ENCODE measurements around the gene NRXN3.
A peak's percentile ranks its signal among the peaks of the same experiment; 100 is the strongest.

Gene NRXN3

GRCh38 chr14:79405512-79405910 lies 1235.3 kb downstream of the NRXN3 start:
- DNase-seq = no peak

GRCh38 chr14:79407572-79407971 lies 1237.4 kb downstream of the NRXN3 start:
- no peak for DNase-seq

DNA sequence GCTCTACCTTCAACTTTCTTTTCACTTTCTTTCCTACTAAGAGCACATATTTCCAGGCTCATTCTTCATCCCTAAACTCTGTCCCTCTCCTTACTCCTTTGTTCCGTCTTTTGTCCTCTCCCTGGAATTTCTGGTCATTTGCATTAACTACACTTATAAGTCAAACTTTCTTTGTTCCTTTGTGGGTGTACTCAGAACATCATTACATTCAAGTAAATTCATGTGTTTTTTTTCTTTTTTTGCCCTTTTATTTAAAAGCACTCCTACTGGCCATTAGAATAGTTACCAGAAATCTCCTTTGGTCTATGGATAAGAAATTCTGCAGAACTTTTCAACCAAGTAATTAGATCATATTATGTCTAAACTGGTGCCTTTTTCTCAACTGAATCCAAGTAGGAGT lies 1238.5 kb downstream of the NRXN3 start:
- DNase-seq = no peak

DNA sequence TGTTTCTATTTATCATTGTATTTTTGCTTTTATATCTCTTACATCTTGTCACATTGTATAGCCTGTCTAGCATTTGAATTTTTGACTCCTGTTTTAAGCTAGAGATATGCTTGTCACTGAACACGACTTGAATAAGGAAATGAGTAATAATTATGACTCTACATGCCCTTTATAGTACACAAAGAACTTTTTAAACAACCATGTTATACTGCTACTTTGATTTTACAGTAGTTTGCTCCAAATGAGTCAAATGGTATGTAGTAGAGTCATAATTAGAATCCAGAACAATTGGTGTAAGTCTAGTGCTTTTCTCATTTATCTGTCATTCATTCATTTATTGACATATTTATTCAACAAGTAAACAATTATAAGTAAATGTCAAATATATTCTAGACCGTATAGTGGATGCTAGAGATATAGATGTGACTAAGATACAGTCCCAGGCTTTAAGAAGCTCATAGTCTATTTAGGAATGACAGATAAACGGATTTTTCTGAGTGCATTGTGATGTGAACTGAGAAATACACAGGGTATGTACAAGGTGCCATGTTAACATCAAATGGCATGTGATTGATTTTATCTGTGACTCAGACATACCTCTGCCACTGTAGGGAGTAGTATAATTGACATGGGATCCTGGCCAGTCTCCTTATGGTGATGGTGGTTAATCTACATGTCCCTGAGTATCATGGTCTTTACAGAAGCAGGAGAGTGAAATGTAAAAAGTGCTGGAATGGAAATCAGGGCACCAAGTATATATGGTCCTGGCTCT lies 1241.4 kb downstream of the NRXN3 start:
- no peak for DNase-seq

DNA sequence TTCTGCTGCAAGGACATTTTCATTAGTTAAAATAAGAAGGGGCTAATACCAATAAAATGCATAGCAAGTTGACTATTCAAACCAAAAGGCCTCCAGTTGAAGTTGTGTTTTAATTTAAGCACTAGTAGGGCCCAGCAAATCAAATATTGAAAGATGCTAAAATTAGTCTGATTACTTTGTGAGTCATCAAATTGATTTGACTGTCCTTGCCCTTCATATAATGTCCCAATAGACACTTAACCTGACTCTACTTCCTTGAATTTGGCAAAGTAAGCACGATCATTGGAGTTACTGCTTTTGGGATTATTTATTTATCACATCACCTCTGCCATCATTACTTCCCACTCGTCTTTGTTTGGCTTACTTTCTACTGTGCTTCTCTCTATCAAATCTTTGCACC lies 1242.6 kb downstream of the NRXN3 start:
- DNase-seq = no peak

GRCh38 chr14:79413734-79414428 lies 1243.7 kb downstream of the NRXN3 start:
- no peak for DNase-seq

- no peak for DNase-seq
Observed at GRCh38 chr14:79415726-79416125, 1245.6 kb downstream of the NRXN3 start.

DNA sequence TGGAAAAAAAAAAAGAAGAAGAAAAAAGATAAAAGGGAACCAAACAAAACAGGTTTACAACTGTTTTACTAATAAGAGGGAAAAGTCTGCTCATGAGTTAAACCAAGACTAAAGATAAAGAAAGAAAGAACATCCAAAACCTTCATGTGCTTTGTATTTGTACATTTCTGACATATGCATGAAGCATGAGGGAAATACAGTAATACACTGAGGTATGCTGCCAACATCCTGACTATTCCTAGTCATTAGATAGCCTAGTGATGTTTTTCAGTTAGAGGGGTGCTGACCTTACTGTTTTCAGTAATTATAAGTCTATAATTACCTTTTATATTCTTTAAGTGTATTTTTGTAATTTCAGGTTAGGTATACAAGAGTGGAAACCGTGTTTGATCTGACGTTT lies 1247.8 kb downstream of the NRXN3 start:
- peak; percentile 62 for DNase-seq

GRCh38 chr14:79418649-79419415 lies 1248.7 kb downstream of the NRXN3 start:
- DNase-seq = peak; percentile 99

GRCh38 chr14:79419571-79420327 lies 1249.6 kb downstream of the NRXN3 start:
- no peak for DNase-seq

DNA sequence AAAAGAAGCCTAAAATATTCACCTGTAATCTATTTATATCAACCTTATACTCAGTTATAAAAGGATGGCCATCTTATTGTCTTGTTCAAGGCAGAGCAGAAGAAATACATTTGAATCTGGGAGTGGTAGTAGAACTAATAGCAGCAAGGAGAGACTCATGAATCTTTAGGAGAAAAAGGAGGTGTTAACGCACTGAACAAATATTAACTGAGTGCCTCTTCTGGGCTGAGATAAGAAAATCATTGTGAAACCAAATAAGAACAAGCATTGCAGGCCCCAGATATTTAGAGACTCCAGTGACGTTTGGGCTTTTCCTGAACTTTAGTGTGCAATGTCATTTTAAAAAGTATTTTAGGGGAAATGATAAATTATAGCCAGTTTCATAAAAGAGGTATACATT lies 1250.6 kb downstream of the NRXN3 start:
- DNase-seq = no peak

- no peak for DNase-seq
Observed at GRCh38 chr14:79421811-79422210, 1251.6 kb downstream of the NRXN3 start.

DNA sequence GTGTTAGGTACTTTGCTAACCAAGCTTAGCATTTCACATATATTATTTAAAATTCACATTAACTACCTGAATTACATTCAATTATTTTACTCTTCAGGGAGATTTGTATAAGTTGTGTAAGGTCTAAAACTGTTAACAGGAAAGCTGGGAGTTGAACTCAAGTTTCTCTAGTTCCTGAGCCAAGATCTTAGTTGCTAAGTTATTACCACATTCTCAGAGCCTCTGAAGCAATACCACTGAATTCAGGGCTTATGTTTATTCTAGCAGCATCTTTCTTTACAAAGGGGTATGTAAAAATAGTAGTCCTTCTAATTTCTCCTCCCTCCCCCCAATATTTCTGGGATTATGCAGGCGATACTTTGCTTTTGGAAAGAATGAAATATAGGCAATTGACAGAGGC lies 1254.3 kb downstream of the NRXN3 start:
- no peak for DNase-seq

- no peak for DNase-seq
Observed at GRCh38 chr14:79426103-79426755, 1256.1 kb downstream of the NRXN3 start.

DNA sequence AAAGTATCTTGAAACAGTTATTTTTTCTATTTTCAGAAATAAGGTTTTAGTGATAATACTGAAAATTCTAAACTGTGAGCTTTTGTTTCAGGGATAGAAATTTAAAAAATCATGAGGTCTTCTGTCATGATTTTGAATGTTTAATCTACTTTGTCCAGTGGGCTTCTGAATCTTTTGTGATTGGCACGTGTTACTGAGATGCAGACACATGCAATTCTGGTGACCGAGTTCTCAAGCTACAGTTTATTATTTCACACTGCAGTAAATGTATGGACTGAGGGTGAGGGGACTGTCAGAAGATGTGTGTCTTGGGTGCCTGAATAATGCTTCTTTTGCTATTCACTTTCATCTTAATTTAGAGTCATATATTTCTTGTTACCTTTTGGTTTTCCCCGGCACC lies 1262.5 kb downstream of the NRXN3 start:
- DNase-seq = no peak

DNA sequence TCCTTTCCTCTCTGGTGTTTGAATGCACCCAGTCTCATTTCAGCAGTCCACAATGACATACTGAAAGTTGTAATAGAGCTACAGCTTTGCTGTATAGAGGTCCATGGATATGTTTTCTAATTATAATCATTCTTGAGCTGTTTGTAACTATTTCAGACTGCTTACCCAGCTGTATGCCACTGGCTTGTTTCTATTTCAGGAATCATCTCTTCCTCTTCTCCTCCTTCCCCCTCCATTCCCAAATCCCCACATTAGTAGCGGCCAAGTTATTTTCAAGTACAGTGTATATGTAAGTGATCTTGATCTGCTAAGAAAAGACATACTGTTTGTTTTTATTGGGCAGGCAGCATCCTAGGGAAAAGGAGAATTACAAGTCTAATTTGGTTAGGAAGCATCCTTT lies 1266.2 kb downstream of the NRXN3 start:
- no peak for DNase-seq

GRCh38 chr14:79437951-79438350 lies 1267.8 kb downstream of the NRXN3 start:
- no peak for DNase-seq

GRCh38 chr14:79438696-79439342 lies 1268.6 kb downstream of the NRXN3 start:
- DNase-seq = no peak

GRCh38 chr14:79442786-79443185 lies 1272.6 kb downstream of the NRXN3 start:
- no peak for DNase-seq

DNA sequence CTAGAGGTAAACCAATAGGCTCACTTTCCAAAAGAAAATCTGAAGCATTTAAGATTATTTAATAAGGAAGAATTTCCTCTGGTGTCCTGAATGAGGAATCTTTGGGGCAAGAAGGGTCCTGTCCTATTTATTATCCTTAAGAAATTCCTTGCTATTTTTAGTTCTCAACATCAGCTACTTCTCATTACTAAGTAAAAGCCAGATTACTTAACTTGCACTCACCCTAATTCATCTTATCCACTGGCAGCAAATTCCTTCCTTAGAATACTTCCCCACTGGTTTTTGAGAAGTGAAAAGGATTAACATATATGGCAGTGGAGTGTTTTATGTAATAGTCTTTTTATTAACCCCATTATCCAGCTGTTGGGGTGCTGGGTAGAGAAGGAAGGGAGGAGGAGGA lies 1273.4 kb downstream of the NRXN3 start:
- no peak for DNase-seq

GRCh38 chr14:79448960-79449359 lies 1278.8 kb downstream of the NRXN3 start:
- DNase-seq = no peak

DNA sequence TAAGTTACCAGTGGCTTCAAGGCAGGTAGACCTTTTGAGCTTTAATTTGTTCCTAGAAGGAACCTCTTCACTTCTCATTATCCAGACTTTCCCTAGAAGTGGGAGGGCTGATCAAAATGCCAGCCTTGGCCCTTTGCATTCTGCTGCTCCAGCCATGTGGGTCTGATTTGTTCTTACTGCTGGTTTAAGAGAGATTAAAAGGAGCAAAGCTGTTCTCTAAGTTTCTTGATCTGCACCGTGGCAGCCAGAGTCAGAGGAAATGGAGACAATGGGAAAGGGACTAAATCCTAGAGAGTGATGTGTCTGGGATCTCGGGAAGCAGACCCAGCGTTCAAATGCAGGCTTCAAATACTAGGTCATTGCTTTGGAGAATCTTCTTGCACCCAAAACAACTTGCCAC lies 1281.4 kb downstream of the NRXN3 start:
- no peak for DNase-seq
